ENCODE measurements around the gene MYRFL.

The MYRFL gene

DNA sequence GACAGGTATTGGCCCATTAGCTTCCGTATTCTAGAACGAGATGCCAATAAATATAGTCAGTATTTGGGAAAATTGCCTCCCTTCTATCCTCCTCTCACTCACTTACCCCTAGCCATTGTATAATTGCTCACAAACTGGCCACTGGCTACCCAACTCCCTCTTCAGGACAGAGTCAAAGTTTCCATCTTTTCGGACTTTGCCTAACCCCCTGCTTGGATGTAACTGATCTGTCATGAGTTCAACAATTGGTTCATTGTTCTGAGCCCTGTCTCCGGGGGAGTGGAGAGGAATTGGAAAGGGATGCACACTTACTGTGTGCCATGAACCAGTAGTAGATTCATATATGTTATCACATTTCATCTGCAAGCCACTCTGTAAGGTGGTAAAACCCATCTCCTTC, 12.2 kb downstream of the MYRFL start:
- Histone ChIP-seq H3K4me1 (ENCODE audit: insufficient read depth, low read length, severe bottlenecking) (no peaks in the 10 kb centered on the region), H2AFZ (ENCODE audit: low read length) (no peak overlapping the region), H3K9me3 (ENCODE audit: low read length) (no peaks in the 10 kb centered on the region), H3K36me3 (ENCODE audit: insufficient read depth, low read length) (no peaks in the 10 kb centered on the region), H4K20me1 (ENCODE audit: insufficient read depth, low read length) (no peaks in the 10 kb centered on the region), H3K9me2 (ENCODE audit: low read depth, low read length) (no peaks in the 10 kb centered on the region), H3K79me2 (ENCODE audit: insufficient read depth, low read length) (no peaks in the 10 kb centered on the region), H3F3A (ENCODE audit: insufficient read depth, low read length) (no peaks in the 10 kb centered on the region), H3K4me3 (ENCODE audit: low read depth, low read length, poor library complexity, severe bottlenecking) (no peak overlapping the region), H3K27me3 (ENCODE audit: insufficient read depth, low read length) (no peaks in the 10 kb centered on the region; the same call in 1 of the 2 replicates), H3K9ac (ENCODE audit: low read length) (no peak overlapping the region), H3K27ac (ENCODE audit: low read depth, low read length, poor library complexity, severe bottlenecking) (no peak overlapping the region), H3K4me2 (ENCODE audit: low read length) (no peak overlapping the region)
- TF ChIP-seq, protein P1, sequence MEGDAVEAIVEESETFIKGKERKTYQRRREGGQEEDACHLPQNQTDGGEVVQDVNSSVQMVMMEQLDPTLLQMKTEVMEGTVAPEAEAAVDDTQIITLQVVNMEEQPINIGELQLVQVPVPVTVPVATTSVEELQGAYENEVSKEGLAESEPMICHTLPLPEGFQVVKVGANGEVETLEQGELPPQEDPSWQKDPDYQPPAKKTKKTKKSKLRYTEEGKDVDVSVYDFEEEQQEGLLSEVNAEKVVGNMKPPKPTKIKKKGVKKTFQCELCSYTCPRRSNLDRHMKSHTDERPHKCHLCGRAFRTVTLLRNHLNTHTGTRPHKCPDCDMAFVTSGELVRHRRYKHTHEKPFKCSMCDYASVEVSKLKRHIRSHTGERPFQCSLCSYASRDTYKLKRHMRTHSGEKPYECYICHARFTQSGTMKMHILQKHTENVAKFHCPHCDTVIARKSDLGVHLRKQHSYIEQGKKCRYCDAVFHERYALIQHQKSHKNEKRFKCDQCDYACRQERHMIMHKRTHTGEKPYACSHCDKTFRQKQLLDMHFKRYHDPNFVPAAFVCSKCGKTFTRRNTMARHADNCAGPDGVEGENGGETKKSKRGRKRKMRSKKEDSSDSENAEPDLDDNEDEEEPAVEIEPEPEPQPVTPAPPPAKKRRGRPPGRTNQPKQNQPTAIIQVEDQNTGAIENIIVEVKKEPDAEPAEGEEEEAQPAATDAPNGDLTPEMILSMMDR (IDR thresholded peaks at IDR 0.05; ENCODE audit: low read length) = no peak
- TF ChIP-seq EZH2 (IDR thresholded peaks at IDR 0.05; ENCODE audit: borderline replicate concordance, low read length) = no peak

DNA sequence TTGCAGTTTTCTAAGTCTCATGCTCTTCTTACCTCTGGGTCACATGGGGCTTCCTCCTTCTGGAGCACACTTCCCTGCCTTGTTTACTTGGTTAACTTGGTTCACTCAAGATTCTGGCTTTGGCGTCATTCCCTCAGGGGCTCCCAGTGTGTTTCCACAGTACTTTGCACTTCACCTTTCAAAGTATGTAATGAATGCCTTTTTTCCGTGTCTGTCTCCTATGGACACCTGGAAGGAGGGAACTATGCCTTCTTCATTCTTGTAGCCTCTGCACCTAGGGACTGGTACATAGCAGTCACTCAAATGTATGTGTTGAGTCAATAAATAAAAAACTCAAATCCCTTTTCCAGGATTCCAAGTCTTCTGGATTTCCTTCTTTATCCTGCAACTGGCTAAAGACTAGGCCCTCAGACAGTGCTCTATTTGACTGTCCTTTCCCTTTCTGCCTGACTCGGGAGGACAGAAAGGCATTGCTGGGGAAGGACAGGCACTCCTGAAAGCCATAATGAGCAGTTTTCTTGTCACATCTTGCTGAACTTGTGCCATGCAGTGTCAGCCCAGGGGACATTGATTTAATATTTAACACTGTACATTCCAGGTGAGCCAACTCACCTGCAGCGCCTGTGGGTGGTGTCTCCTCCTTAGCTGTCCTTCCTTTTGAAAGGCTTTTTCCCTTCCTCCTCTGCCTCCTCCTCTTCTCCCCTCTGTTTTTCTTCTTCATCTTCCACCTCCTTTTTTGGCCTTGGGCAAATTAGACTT, 12.8 kb downstream of the MYRFL start:
- H3K4me2 ChIP-seq (ENCODE audit: low read length) = no peak overlapping the region
- H3K9me3 ChIP-seq (ENCODE audit: low read length) = no peaks in the 10 kb centered on the region
- no peaks in the 10 kb centered on the region for H4K20me1 ChIP-seq (ENCODE audit: insufficient read depth, low read length)
- H3K36me3 ChIP-seq (ENCODE audit: insufficient read depth, low read length) = no peaks in the 10 kb centered on the region
- H3K4me3 ChIP-seq (ENCODE audit: low read depth, low read length, poor library complexity, severe bottlenecking) = no peak overlapping the region
- H3K9ac ChIP-seq (ENCODE audit: low read length) = no peak overlapping the region
- H3K27me3 ChIP-seq (ENCODE audit: insufficient read depth, low read length) = no peaks in the 10 kb centered on the region; the same call in 1 of the 2 replicates
- no peaks in the 10 kb centered on the region for H3F3A ChIP-seq (ENCODE audit: insufficient read depth, low read length)
- no peaks in the 10 kb centered on the region for H3K4me1 ChIP-seq (ENCODE audit: insufficient read depth, low read length, severe bottlenecking)
- H3K79me2 ChIP-seq (ENCODE audit: insufficient read depth, low read length) = no peaks in the 10 kb centered on the region
- TF ChIP-seq EZH2 (IDR thresholded peaks at IDR 0.05; ENCODE audit: borderline replicate concordance, low read length) = no peak
- TF ChIP-seq, protein P1 (IDR thresholded peaks at IDR 0.05; ENCODE audit: low read length) = no peak
- H3K27ac ChIP-seq (ENCODE audit: low read depth, low read length, poor library complexity, severe bottlenecking) = no peak overlapping the region
- no peaks in the 10 kb centered on the region for H3K9me2 ChIP-seq (ENCODE audit: low read depth, low read length)
- no peak overlapping the region for H2AFZ ChIP-seq (ENCODE audit: low read length)

DNA sequence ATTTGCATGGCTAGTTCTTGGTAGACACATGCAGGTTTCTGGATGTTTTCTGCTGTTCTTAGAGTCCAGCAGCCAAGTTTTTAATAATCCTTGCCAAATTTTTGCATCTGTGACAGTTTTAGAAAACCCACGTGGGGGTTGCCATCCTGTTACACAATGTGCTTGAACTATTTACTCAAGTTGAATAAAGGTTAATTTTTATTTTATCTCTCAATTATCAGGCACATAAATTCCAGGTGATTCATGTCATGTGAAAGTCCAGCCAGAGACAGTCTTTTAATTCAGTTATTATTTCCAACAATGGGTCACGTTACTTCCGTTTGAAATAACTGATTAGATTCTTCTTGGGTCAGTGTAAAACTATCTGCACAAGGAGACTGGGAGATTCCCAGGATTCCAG, 15.7 kb downstream of the MYRFL start:
- H3K4me3 ChIP-seq (ENCODE audit: low read depth, low read length, poor library complexity, severe bottlenecking) = no peak overlapping the region
- no peaks in the 10 kb centered on the region for H3K4me1 ChIP-seq (ENCODE audit: insufficient read depth, low read length, severe bottlenecking)
- H3K36me3 ChIP-seq (ENCODE audit: insufficient read depth, low read length) = no peaks in the 10 kb centered on the region
- no peaks in the 10 kb centered on the region for H3K27me3 ChIP-seq (ENCODE audit: insufficient read depth, low read length)
- H4K20me1 ChIP-seq (ENCODE audit: insufficient read depth, low read length) = no peaks in the 10 kb centered on the region
- TF ChIP-seq, protein P1 (IDR thresholded peaks at IDR 0.05; ENCODE audit: low read length) = no peak
- no peak for TF ChIP-seq EZH2 (IDR thresholded peaks at IDR 0.05; ENCODE audit: borderline replicate concordance, low read length)
- H2AFZ ChIP-seq (ENCODE audit: low read length) = no peak overlapping the region
- no peak overlapping the region for H3K27ac ChIP-seq (ENCODE audit: low read depth, low read length, poor library complexity, severe bottlenecking)
- H3F3A ChIP-seq (ENCODE audit: insufficient read depth, low read length) = no peaks in the 10 kb centered on the region
- H3K9ac ChIP-seq (ENCODE audit: low read length) = no peak overlapping the region
- H3K9me2 ChIP-seq (ENCODE audit: low read depth, low read length) = no peaks in the 10 kb centered on the region
- H3K79me2 ChIP-seq (ENCODE audit: insufficient read depth, low read length) = no peaks in the 10 kb centered on the region
- H3K4me2 ChIP-seq (ENCODE audit: low read length) = no peak overlapping the region
- H3K9me3 ChIP-seq (ENCODE audit: low read length) = no peaks in the 10 kb centered on the region

Measured in OCI-LY1 (cell line).